ENCODE data around the gene RAMP3.
"Not testable (repeated sequence)": the region's sequence is repeated elsewhere in the genome, so short reads cannot be mapped to it uniquely, and the experiment has no call there.

RAMP3 gene, protein sequence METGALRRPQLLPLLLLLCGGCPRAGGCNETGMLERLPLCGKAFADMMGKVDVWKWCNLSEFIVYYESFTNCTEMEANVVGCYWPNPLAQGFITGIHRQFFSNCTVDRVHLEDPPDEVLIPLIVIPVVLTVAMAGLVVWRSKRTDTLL

GRCh38 chr7:45157653-45158401 is at the start of gene RAMP3:
RAMP3 (plus strand) TSS chr7:45157791; CDS start chr7:45157829, 38 bp downstream.
- DNase-seq = no peak

GRCh38 chr7:45108863-45109262 is 48.7 kb upstream of the RAMP3 start:
- no peak for DNase-seq

DNA sequence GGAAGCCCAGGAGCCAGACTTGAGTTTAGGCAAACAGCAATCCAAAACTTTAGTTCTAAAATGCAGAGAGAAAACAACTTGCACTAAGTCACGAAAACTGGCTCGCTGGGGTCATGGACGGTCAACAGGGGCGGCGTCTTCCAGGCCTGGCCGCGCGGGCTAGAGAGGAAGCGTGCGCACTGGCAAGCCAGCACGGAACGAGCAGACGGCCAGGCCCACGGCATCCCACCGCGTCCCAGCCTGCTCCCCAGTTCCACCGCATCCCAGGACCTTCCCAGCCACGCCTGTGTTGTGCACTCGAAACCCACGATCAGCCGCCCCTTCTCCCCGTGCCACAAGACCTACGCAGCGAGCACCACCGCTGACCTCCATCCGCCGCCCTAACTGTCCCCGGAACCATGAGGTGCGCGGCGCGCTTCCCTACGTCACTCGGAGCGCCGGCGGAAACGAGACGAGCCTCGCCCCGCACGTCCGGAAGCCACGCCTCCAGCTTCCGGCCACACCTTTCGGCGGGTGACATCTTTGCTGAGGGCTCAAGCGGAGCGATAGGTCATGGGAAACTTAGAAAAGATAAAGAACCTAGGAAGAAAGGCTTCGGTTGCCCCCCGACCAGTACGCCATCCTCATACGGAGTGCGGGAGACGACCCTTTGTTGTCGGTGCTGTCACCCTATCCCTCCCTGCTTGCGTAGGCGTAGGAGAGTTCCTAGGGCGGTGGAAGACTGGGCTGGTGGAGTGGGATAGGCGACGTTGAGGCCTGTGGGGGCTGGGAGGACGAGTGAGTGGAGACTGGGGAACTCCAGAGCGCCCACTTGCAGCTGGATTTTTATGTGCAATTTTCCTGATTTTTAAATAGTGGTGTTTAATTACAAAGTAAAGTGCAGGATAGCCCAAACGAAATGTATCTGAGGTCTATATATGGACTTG is 46.0 kb upstream of the RAMP3 start, which contains the start of gene TBRG4:
TBRG4 (minus strand) TSS at position 400 of the 926 bp plus-strand sequence. CDS start 2,460 bp downstream, outside the sequence.
- DNase-seq = peak; percentile 94

DNA sequence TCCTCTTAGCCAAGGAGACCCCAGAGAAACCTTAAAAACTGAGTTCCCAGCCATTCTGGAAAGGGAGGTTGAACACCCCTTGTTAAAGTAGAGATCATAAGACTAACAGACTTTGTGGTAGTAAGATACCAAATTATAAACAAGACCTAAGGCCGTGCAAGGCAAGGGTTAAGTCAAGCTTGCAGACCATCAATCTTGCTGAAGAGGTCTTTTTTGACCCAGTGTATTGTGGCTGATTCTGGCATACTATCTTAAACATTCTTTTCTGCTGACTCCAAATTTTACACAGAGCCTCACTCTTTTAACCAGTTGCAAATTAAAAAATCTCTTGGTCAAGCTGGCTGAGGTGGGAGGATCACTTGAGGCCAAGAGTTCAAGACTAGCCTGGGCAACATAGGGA is 44.9 kb upstream of the RAMP3 start:
- DNase-seq = no peak

GRCh38 chr7:45114257-45114656 is 43.3 kb upstream of the RAMP3 start:
- not testable (repeated sequence) for DNase-seq

DNA sequence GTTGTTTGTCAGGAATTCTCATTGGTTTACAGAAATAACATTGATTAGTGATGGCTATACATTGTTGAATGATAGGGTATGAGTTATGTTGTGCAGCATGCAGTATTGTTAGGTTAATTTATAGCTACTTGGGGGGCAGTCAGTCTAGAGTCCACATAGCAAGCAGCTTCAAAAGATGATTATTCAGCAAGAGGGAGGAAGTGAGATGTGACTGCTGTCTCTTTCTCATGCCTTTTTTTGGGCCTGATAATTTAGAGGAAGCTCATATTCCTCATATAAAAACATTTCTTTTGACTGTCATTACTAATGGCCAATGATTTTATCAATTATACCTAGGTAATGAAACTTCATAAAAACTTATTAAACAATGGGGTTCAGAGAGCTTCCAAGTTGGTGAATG is 42.7 kb upstream of the RAMP3 start:
- no peak for DNase-seq

DNA sequence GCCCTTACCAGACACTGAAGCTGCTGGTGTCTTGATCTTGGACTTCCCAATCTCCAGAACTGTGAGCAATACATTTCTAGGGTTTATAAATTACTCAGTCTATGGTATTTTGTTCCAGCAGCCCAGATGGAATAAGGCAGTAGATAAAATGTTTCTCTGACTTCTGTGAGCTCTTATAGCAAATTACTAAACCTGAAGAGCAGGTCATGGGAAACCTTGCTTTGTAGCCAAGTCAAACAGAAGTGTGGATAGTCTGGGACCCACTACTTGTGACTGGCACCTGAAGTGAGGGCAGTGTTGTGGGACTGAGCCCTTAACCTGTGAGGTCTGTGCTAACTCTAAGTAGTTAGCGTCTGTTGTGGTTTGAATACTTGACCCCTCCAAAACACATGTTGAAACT is 41.5 kb upstream of the RAMP3 start:
- DNase-seq = no peak

- no peak for DNase-seq
Measured at GRCh38 chr7:45117582-45117981, 40.0 kb upstream of the RAMP3 start.

DNA sequence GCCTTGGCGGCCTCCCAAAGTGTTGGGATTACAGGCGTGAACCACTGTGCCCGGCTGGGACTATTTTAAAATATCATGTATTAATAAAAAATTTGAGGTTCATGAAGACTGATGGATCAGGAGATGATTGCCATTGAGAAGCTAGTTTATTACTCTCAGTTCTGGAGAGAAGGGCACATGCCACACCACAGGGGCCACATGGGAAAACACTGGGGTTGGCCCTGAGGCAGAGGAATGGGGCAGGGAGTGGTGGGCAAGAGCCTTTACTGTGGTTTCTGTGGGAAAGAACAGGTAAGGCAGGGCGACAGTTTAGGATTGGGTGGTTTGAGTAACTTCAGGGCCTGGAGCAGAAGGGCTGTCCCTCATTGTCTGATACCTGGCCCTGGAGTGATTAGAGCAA is 39.3 kb upstream of the RAMP3 start:
- DNase-seq = no peak

DNA sequence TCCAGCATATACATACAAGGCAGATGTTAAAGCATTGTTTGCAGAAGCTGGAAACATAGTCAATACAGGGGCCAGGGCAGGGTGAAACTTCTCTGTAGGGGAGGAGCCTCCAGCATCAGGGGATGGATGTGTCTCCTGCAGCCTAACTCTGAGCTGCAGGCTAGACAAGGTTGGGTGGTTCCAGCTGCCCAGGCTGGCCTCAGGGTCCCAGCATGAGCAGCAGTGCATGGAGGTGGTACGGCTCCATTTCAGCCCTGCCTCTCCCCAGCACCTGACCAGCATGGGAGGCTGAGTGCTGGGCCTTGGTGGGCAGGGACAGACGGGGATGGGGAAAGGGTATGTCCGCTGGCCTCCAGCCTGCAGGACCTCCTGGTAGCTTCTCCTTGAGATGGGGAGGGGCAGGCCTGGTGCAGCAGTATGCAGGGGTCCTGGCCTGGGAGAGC is 38.7 kb upstream of the RAMP3 start:
- no peak for DNase-seq

DNA sequence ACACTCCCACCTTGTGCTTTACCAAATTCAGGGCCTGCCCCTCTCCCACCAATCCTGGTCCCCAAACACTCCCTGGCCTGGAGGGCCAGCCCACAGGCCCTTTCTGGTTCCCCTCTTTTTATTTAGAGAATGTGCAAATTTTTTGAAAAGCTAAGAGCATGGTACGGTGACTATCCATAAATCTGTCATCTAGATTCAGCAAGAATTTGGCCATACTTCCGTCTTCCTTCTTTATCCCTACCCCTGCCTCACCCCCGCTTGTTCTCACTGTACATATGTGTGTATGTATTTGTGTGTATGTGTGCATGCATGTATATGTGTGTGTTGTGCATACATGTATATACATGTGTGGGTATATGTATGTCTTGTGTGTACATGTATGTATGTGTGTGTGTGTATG is 38.0 kb upstream of the RAMP3 start:
- DNase-seq = no peak

GRCh38 chr7:45122975-45123860 is 34.4 kb upstream of the RAMP3 start:
- no peak for DNase-seq

DNA sequence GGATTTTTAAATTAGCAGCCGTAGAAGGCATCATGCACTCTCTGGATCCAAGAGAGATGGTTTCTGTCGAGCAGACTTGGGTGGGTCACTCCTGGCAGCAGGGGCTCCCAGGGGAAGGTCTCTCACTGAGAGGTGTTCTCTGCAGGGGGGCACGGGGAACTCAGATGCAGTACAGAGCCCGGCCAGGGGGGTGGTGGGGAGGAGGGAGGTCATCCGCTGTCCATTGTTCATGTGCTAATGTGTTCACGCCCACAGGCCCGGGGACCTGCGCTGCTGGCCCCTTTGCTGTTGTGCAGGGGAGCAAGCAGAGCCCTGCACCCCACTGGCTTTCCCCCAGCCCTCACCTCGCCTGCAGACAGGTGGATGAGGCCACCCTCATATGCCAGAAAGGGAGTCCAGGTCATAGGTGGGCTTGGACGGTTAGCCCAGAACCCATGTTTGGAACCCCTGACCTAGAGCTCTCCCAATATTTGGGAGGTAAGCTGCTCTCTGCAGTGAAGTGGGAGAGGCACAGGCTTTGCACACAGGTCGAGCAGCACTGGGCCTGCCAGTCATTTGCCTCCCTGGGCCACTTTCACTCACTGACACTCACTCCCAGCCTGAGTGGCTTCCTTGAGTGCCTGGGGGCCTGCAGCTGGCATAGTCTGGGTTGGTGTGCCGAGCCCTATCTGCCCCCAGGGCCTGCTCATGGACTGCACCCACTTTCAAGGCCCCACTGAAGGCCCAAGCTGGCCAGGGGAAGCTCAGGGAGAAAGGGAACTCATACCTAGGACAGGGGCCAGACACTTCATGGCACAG is 33.5 kb upstream of the RAMP3 start:
- no peak for DNase-seq

- no peak for DNase-seq
Measured at GRCh38 chr7:45125193-45125904, 32.2 kb upstream of the RAMP3 start.

- DNase-seq = no peak
Measured at GRCh38 chr7:45126201-45126600, 31.4 kb upstream of the RAMP3 start.

GRCh38 chr7:45126920-45127319 is 30.7 kb upstream of the RAMP3 start:
- no peak for DNase-seq

- no peak for DNase-seq
Measured at GRCh38 chr7:45129181-45129800, 28.3 kb upstream of the RAMP3 start.

- DNase-seq = no peak
Measured at GRCh38 chr7:45129906-45130305, 27.7 kb upstream of the RAMP3 start.

DNA sequence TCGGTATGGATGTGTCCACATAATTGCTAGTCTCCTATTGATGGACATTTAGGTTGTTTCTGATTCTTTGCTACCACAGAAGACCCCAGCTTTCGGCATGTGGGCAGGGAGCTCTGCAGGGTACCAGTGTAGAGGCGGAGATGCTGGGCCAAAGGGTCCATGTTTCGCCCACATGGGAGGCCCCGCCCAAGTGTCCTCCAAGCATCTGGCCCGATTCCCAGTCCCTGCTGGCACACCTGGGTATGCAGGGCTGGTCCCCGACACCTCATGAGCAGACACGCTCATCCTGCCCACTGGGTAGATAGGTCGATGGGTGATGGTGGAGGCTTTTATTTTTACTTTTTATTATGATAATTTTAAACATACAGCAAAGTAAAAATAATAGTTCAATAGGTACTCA is 26.7 kb upstream of the RAMP3 start:
- no peak for DNase-seq

DNA sequence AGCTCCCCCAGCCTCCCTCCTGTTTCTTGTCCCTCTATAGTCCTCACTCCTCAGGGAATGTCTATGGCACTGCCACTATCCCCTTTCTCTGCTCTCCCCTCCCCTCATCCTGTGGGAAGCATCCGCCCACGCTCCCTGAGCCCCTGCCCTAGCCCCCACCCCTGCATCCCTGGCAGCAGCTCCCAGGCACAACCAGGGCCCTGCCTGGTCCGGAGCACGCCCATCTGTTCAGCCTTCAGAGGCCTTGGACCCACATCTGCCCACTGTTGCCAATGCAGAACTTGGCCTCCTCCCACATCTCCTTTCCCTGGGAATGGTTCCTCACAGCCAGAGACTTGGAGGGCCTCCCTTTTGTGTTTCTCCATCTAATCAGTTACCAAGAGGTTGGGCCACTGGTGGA is 25.7 kb upstream of the RAMP3 start:
- DNase-seq = no peak

All from NCI-H2029 (cell line).